GM19467 (cell line): Measurements from ENCODE around the gene PRCP.

ENCODE experiments used
- ATAC-seq: cut with Tn5 transposase; IDR thresholded peaks from one replicate; pipeline ENCODE4 v1.9.1; 2021; ENCODE audit warnings: mild to moderate bottlenecking, moderate library complexity; ENCODE audit not compliant: unreplicated experiment

PRCP gene

GRCh38 chr11:82832983-82833382 lies 67.2 kb downstream of the PRCP start:
- ATAC-seq, result no peak

GRCh38 chr11:82831364-82831763 lies 68.9 kb downstream of the PRCP start:
- ATAC-seq, result no peak

- no peak for ATAC-seq
These were observed 69.5 kb downstream of the PRCP start for GRCh38 chr11:82830746-82831145.

GRCh38 chr11:82829101-82829500 lies 71.1 kb downstream of the PRCP start:
- no peak for ATAC-seq

DNA sequence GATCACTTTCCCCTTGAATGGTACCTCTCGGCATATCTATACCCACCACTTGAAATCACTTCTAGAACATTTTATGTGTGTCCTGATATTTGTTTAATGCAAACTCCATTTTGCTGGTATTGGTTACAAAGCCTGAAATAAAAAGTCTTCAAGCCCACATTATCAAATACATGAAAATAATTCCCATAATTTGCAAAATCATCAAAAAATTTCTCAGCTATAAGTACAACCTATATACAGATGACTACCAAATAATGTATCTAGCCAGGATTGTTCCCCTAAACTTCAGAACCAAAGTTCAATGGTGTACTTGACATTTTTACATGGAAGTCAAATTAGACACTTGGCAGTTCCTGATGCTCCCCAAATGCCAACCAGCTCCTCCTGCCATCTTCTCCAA lies 71.8 kb downstream of the PRCP start:
- ATAC-seq, result no peak

- ATAC-seq, result no peak
These were observed 73.7 kb downstream of the PRCP start for GRCh38 chr11:82826526-82826925.

GRCh38 chr11:82823647-82824619 lies 76.3 kb downstream of the PRCP start:
- no peak for ATAC-seq

DNA sequence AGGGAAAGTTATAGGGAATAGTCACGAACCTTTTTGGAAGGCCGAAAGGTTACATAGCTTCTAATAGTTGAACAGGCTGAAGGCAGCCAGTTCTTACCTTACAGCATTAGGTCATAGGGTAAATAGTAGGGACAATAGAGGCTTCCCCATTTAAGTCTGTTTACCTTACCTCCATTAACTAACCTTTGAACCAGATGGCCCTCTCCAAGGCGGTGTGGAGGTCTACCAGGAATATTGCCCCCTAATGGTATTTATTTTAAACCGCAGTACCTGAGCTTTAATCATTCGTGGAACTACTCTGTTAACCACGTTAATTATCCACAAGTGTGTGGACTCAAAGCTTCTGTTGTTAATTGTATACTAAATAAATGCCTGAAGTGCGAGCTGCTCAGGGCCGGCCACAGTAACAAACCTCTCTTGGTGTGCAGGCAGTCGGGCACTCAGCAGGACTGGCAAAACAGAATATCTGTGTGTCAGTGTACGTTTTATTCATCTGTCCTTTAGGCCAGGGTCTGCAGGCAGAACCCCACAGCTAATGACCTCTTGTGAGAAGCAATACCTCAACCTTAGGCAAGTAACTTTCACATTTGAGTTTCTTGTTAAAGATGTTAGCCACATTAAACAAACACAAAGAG lies 81.7 kb downstream of the PRCP start:
- ATAC-seq, result no peak

GRCh38 chr11:82815406-82815805 lies 84.8 kb downstream of the PRCP start:
- ATAC-seq, result no peak

DNA sequence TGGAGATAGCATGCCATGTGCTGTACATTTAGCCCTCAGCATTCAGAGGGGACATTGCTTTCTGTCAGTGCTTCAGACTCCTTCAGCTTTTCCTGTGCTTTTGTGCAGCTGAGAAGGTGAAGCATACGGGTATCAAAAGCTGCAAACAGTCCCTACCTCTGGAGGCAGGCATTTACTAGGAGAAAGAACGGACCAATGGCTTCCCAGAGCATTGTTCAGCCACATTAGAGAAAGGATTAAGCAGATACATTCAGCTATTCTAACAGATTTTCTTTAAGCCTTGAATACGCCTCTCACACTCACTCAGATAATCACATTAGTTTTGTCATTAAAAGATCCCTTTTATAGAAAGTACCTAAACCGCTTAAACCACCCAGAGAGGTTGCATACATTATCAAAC lies 85.9 kb downstream of the PRCP start:
- no peak for ATAC-seq

- no peak for ATAC-seq
These were observed 88.9 kb downstream of the PRCP start for GRCh38 chr11:82811369-82811768.

DNA sequence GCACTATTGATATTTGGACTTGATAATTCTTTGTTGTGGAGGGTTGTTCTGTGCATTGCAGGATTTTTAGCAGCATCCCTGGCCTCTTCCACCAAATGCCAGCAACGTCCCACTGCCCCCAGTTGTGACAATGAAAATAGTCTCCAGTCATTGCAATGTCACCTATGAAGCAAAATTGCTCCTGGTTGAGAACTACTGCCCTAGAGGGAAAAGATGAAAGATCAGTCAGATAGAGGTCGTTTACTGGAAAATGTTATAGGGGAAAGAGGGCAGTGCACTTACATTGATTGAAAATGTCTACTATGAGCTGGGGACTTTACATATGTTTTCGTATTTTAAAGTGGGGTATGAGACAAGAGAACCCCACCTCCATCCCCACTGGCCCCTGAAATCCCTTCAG lies 89.5 kb downstream of the PRCP start:
- no peak for ATAC-seq

- no peak for ATAC-seq
These were observed 89.9 kb downstream of the PRCP start for GRCh38 chr11:82810326-82810725.

GRCh38 chr11:82807646-82808045 lies 92.6 kb downstream of the PRCP start:
- ATAC-seq, result no peak

- no peak for ATAC-seq
These were observed 97.5 kb downstream of the PRCP start for GRCh38 chr11:82802710-82803109.

GRCh38 chr11:82796998-82797961 lies 103.0 kb downstream of the PRCP start:
- no peak for ATAC-seq

DNA sequence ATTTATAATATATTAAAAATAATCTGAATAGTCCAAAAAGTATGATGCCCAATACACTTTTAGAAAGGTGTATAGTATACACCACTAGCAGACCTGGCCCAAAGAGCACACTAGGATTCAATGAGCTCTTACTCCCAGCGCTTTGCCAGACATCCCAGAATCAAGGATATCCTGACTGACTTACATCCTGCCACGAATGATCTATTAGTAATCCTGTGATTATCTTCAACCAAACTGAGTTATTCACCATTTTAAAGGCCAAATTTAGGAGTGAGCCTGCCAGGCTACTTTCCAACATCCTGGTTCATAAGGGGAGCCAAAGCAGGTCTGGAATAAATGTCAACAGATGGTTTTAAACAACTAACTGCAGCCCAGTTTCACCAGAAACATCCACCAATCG lies 105.7 kb downstream of the PRCP start:
- ATAC-seq, result no peak

- ATAC-seq, result no peak
These were observed 107.2 kb downstream of the PRCP start for GRCh38 chr11:82792822-82793569.

- no peak for ATAC-seq
These were observed 107.9 kb downstream of the PRCP start for GRCh38 chr11:82792319-82792718.

DNA sequence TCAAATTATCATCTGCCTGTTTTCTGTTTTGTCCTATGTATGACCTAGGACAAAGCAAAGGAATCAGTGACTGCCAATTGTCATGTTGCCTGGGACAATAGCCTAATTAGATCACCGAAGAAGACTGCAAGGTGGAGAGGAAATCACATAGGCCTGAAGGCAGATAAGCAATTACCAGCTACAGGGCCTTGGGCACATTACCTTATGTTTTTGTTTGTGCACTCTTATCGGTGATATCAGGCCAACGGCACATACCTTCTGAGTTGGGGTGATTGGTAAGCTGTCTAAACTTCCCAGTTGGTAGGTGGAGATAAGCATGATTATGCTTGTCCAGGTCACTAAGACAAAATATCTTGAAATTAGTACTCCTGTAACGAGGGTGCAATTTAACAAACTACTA lies 108.5 kb downstream of the PRCP start:
- no peak for ATAC-seq
